GM21723 (cell line): ENCODE results near the gene APOB.

ENCODE experiments used
- ATAC-seq: cut with Tn5 transposase; IDR thresholded peaks from one replicate; pipeline ENCODE4 v1.9.1; 2021; ENCODE audit warnings: mild to moderate bottlenecking, moderate library complexity; ENCODE audit not compliant: unreplicated experiment

Gene APOB

GRCh38 chr2:21043744-21044532 is at the start of gene APOB:
TSS of gene APOB (minus strand) at chr2:21044073. CDS start at chr2:21043945, 128 bp downstream.
- ATAC-seq = no peak

GRCh38 chr2:21092308-21092869 is 48.5 kb upstream of the APOB start:
- no peak for ATAC-seq

- no peak for ATAC-seq
Observed at GRCh38 chr2:21084401-21084800, 40.5 kb upstream of the APOB start.

- ATAC-seq = no peak
Observed at GRCh38 chr2:21083482-21083881, 39.6 kb upstream of the APOB start.

DNA sequence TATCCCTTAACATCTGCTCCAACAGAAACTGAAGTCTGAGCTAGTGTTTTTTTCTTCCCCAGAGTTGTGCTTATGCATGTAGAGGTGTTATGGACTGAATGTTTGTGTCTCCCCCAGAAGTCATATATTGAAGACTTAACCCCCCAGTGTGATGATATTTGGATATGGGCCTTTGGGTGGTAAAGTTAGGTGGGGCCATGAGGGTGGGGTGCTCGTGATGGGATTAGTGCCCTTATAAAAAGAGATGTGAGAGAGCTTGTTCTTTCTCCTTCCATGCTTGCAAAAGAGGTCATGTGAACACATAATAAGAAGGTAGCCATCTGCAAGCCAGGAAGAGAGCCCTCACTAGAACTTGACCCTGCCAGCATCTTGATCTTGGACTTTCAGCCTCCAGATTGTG is 34.4 kb upstream of the APOB start:
- no peak for ATAC-seq

DNA sequence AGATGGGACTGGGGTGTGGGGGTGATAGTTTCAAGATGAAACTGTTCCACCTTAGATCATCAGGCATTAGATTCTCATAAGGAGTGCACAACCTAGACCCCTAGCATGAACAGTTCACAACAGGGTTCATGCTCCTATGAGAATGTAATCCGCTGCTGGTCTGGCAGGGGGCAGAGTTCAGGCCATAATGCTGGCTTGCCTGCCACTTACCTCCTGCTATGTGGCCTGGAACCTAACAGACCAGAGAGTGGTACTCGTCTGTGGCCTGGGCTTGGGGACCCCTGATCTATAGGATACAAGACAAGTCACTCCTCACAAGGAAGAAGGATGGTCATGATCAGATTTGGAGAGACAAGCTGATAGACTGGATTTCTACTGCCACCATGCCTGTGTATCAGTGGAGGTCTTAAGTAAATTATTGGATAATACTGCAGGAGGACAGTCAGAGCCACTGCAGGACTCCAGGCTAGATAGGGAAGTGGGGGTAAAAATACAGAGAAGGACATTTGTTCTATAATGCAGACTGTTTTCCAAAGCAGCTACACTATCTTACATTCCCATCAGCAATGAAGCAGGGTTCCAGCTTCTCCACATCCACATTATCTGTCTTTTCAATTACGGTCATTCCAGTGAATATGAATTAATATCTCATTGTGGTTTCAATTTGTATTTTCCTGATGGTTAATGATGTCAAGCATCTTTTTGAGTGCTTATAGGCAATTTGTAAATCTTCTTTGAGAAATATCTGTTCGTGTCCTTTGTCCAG is 28.8 kb upstream of the APOB start:
- ATAC-seq = no peak

DNA sequence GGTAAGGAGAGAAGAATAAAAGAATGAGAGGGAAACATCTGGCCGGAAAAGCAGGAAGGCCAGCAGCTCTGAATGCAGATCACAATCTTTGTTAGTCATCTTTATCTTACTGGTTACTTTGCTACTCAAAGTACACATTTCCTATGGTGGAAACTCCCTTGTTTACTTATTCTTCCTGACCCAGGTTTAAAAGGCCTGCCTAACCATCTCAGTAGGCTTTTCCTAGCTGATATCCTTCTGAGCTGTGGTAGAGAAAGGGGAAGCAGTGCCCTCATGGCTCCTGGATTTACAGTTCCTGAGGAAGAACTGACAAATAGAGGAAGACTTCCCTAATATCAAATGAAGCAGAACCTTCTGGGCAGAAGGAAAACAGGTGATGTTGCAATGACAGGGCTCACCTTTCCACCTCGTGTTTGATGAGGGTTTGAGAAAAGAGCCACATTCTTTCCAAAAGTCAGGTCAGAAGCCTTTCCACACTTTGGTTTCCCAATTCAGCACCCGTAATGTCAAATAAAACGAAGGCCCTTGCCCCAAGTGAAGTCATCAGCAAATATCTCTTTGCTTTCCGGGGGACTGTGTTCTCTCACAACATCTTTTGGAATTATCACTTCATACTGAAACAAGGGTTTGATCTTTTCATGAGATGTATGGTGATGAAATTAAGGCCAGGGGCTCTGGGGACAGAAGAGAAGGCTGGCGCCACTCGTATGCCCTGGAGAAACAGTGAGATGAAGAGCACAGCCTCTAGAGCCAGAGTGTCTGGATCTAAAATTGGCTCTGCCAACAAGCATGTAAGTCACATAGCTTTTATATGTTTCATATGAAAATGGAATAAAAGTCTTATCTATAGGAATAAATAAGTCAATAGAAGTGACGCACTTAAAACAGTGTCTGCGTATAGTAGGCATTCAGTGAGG is 26.7 kb upstream of the APOB start:
- no peak for ATAC-seq

DNA sequence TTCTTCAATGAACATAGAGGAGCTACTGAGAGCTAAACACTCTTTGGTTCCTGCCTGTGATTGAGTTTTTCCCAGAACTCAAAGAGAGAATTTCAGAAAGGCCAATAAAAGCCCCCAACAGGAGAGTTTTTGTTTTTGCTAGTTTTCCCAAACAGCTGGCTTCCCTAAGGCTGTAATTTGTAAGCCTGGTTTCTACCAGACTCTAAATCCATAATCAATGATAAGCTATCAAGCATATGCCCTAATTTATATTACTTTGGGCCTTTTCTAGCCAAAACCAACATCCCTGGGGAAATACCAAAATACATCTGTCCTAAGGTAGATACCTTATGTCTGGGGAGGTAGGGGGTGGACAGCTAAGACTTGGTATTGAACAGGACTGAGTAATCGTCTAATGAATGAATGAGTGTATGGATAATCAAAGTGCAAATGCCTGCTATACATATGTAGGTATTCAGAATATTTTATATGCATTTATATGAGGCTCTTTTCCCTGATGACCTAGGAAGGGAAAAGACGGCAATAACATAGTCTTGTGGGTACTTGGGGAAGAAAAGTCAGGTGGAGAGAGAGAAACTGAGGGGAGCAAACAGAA is 26.0 kb upstream of the APOB start:
- no peak for ATAC-seq

GRCh38 chr2:21067859-21068537 is 24.1 kb upstream of the APOB start:
- no peak for ATAC-seq

DNA sequence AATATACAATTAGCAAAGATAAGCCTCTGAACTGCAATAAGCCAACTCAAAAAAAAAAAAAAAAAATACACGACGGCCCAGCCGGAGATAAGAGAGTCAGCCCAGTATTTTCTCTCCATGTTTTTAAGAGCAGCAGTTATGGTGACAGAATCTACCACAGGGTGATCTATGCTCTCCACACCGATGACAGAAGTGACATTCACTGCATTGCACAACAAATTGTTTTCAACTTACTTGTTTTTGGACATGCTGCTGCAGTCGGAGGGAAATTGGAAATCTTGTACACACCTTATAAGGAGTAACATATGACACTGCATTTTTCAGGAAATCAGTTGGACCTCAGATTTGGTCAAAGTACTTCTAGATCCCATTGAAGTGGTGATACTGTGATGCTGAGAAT is 23.3 kb upstream of the APOB start:
- no peak for ATAC-seq

- ATAC-seq = no peak
Observed at GRCh38 chr2:21059885-21060610, 16.2 kb upstream of the APOB start.

DNA sequence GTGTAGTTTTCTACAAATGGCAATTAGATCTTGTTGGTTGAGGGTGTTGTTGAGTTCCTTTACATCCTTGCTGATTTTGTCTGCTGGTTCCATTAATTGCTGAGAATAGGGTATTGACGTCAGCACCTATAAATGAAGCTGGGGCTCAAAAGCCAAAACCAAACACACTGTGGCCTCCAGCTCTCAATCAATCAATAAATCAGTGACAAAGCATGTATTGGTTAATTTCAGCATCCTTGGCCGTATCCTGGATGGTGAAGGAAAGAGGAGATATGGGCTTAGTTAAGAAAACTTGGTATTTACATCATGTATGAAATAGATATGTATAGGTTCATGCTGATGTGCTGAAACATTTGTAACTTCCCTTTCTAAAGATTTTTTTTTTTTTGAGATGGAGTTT is 13.2 kb upstream of the APOB start:
- ATAC-seq = no peak

GRCh38 chr2:21055879-21056790 is 12.3 kb upstream of the APOB start:
- ATAC-seq = no peak

GRCh38 chr2:21055451-21055850 is 11.6 kb upstream of the APOB start:
- ATAC-seq = no peak

- no peak for ATAC-seq
Observed at GRCh38 chr2:21054011-21054410, 10.1 kb upstream of the APOB start.

DNA sequence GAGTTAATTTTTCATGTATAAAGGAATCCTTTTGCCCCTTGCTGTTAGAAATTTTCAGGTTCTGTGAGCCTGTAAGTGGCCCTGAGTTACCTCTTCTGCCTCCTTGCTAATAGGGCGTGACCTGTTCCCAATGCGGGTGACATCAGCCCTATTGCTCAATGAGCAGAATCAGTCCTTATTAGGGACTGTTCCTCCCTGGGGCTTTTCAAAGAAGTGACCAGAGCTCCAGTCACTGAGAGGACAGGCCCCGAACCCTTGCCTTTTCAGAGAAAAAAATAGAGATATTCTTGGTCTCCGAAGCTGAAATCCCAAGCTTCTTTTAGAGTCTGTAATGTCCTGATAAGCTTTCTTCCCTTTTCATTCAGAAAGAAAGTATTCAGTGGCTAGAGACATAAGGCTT is 8.2 kb upstream of the APOB start:
- ATAC-seq = no peak

- ATAC-seq = no peak
Observed at GRCh38 chr2:21050164-21050563, 6.3 kb upstream of the APOB start.
